NCI-H1417 (cell line): ENCODE data around the gene LUZP2.

Experiments used
- DNase-seq, 3 experiments: peaks; one replicate each; lab custom pipeline; 2025; lab: John Stamatoyannopoulos, UW

Gene LUZP2

GRCh38 chr11:24709928-24710565 lies 213.2 kb downstream of the LUZP2 start:
- DNase-seq: peak in 2 of 3 experiments; percentile 11 to 48

- no peak for DNase-seq
These were observed 217.7 kb downstream of the LUZP2 start for GRCh38 chr11:24714601-24715000.

GRCh38 chr11:24716403-24716802 lies 219.6 kb downstream of the LUZP2 start:
- no peak for DNase-seq

GRCh38 chr11:24723231-24723630 lies 226.4 kb downstream of the LUZP2 start:
- DNase-seq: no peak

- DNase-seq: no peak
These were observed 234.7 kb downstream of the LUZP2 start for GRCh38 chr11:24731554-24731953.

- peak in 2 of 3 experiments; percentile 5 to 38 for DNase-seq
These were observed 237.9 kb downstream of the LUZP2 start for GRCh38 chr11:24734742-24735237.

GRCh38 chr11:24738972-24739371 lies 242.1 kb downstream of the LUZP2 start:
- DNase-seq: no peak

GRCh38 chr11:24739637-24740036 lies 242.8 kb downstream of the LUZP2 start:
- no peak for DNase-seq

GRCh38 chr11:24747275-24748251 lies 250.7 kb downstream of the LUZP2 start:
- peak in 1 of 3 experiments; percentile 5 for DNase-seq

GRCh38 chr11:24748261-24748660 lies 251.4 kb downstream of the LUZP2 start:
- no peak for DNase-seq

GRCh38 chr11:24754406-24754805 lies 257.6 kb downstream of the LUZP2 start:
- DNase-seq: no peak

GRCh38 chr11:24755260-24755839 lies 258.5 kb downstream of the LUZP2 start:
- peak in 1 of 3 experiments; percentile 18 for DNase-seq

GRCh38 chr11:24759742-24760141 lies 262.9 kb downstream of the LUZP2 start:
- DNase-seq: no peak

GRCh38 chr11:24760681-24761080 lies 263.8 kb downstream of the LUZP2 start:
- no peak for DNase-seq

- DNase-seq: no peak
These were observed 265.2 kb downstream of the LUZP2 start for GRCh38 chr11:24762076-24762475.

- no peak for DNase-seq
These were observed 270.6 kb downstream of the LUZP2 start for GRCh38 chr11:24767411-24767810.

GRCh38 chr11:24773322-24773721 lies 276.5 kb downstream of the LUZP2 start:
- DNase-seq: no peak

GRCh38 chr11:24779791-24780190 lies 282.9 kb downstream of the LUZP2 start:
- DNase-seq: no peak

GRCh38 chr11:24781288-24781687 lies 284.4 kb downstream of the LUZP2 start:
- peak in 1 of 3 experiments; percentile 8 for DNase-seq

GRCh38 chr11:24793479-24793878 lies 296.6 kb downstream of the LUZP2 start:
- no peak for DNase-seq

GRCh38 chr11:24794064-24794463 lies 297.2 kb downstream of the LUZP2 start:
- no peak for DNase-seq

- no peak for DNase-seq
These were observed 308.8 kb downstream of the LUZP2 start for GRCh38 chr11:24805671-24806070.
